ENCODE results near the gene ZNF579.

- TF ChIP-seq MAFG (CRISPR knock-in tag; IDR thresholded peaks at IDR 0.05) (no peak), SMC3 (IDR thresholded peaks at IDR 0.05; ENCODE audit: low read length) (no peak), JUNB (CRISPR knock-in tag; IDR thresholded peaks at IDR 0.05; ENCODE audit: borderline replicate concordance) (no peak), SIN3B (IDR thresholded peaks at IDR 0.05; ENCODE audit: low read length) (no peak), RBM22 (optimal IDR thresholded peaks at IDR 0.05; ENCODE audit: low read length) (no peak), ZBTB20 (CRISPR knock-in tag; IDR thresholded peaks at IDR 0.05; ENCODE audit: borderline replicate concordance, low read depth) (no peak), SIX4 (CRISPR knock-in tag; IDR thresholded peaks at IDR 0.05) (peak; percentile 20; the same call in 1 of the 2 replicates)
- TF ChIP-seq, protein P1, sequence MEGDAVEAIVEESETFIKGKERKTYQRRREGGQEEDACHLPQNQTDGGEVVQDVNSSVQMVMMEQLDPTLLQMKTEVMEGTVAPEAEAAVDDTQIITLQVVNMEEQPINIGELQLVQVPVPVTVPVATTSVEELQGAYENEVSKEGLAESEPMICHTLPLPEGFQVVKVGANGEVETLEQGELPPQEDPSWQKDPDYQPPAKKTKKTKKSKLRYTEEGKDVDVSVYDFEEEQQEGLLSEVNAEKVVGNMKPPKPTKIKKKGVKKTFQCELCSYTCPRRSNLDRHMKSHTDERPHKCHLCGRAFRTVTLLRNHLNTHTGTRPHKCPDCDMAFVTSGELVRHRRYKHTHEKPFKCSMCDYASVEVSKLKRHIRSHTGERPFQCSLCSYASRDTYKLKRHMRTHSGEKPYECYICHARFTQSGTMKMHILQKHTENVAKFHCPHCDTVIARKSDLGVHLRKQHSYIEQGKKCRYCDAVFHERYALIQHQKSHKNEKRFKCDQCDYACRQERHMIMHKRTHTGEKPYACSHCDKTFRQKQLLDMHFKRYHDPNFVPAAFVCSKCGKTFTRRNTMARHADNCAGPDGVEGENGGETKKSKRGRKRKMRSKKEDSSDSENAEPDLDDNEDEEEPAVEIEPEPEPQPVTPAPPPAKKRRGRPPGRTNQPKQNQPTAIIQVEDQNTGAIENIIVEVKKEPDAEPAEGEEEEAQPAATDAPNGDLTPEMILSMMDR (CRISPR knock-in tag; IDR thresholded peaks at IDR 0.05), result no peak
- TF ChIP-seq, protein P2, sequence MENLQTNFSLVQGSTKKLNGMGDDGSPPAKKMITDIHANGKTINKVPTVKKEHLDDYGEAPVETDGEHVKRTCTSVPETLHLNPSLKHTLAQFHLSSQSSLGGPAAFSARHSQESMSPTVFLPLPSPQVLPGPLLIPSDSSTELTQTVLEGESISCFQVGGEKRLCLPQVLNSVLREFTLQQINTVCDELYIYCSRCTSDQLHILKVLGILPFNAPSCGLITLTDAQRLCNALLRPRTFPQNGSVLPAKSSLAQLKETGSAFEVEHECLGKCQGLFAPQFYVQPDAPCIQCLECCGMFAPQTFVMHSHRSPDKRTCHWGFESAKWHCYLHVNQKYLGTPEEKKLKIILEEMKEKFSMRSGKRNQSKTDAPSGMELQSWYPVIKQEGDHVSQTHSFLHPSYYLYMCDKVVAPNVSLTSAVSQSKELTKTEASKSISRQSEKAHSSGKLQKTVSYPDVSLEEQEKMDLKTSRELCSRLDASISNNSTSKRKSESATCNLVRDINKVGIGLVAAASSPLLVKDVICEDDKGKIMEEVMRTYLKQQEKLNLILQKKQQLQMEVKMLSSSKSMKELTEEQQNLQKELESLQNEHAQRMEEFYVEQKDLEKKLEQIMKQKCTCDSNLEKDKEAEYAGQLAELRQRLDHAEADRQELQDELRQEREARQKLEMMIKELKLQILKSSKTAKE (CRISPR knock-in tag; IDR thresholded peaks at IDR 0.05; ENCODE audit: borderline replicate concordance), result no peak
These were observed 24.6 kb upstream of the ZNF579 start for GRCh38 chr19:55605207-55605636.
